ENCODE measurements around the gene SLC6A7. TPM values are rescaled to one million over a fixed set of nuclear protein-coding genes. Genes with fewer than 3 reads are reported as not detected.

SLC6A7 gene
- total RNA-seq, 3 donors from 2014 or later = not detected

- no peak for ATAC-seq
- no peak for DNase-seq
- Mint-ChIP-seq H3K4me1 (ENCODE audit: low read depth) (peaks cover 2% of the 10 kb centered on the region), H3K9me3 (no peaks in the 10 kb centered on the region), H3K27me3 (ENCODE audit: low read depth) (peaks cover 8% of the 10 kb centered on the region), H3K36me3 (ENCODE audit: insufficient read depth) (no peaks in the 10 kb centered on the region), H3K4me3 (no peak overlapping the region)
Measured at GRCh38 chr5:150149618-150150017, 40.2 kb upstream of the SLC6A7 start.

GRCh38 chr5:150152636-150153462, 37.0 kb upstream of the SLC6A7 start:
- no peak for DNase-seq

GRCh38 chr5:150153483-150153882, 36.4 kb upstream of the SLC6A7 start:
- H3K4me3 Mint-ChIP-seq = no peak overlapping the region
- H3K36me3 Mint-ChIP-seq (ENCODE audit: insufficient read depth) = no peaks in the 10 kb centered on the region
- no peaks in the 10 kb centered on the region for H3K9me3 Mint-ChIP-seq
- H3K27me3 Mint-ChIP-seq (ENCODE audit: low read depth) = peaks cover 24% of the 10 kb centered on the region
- no peak for DNase-seq
- peaks cover 6% of the 10 kb centered on the region for H3K4me1 Mint-ChIP-seq (ENCODE audit: low read depth)
- no peak for ATAC-seq

More at GRCh38 chr5:150152636-150153462, 37.0 kb upstream of the SLC6A7 start:
- H3K4me1 Mint-ChIP-seq (ENCODE audit: low read depth) = peaks cover 6% of the 10 kb centered on the region
- peaks cover 22% of the 10 kb centered on the region for H3K27me3 Mint-ChIP-seq (ENCODE audit: low read depth)
- no peaks in the 10 kb centered on the region for H3K36me3 Mint-ChIP-seq (ENCODE audit: insufficient read depth)
- H3K9me3 Mint-ChIP-seq = no peaks in the 10 kb centered on the region
- no peak for ATAC-seq
- no peak overlapping the region for H3K4me3 Mint-ChIP-seq

- ATAC-seq (no peak), DNase-seq (no peak)
- Mint-ChIP-seq H3K9me3 (no peaks in the 10 kb centered on the region), H3K4me3 (peak overlapping the region; percentile 57), H3K36me3 (ENCODE audit: insufficient read depth) (no peaks in the 10 kb centered on the region), H3K27me3 (ENCODE audit: low read depth) (peaks cover 27% of the 10 kb centered on the region), H3K4me1 (ENCODE audit: low read depth) (peaks cover 6% of the 10 kb centered on the region)
Measured at GRCh38 chr5:150153957-150154617, 35.8 kb upstream of the SLC6A7 start.

GRCh38 chr5:150154618-150155128, 35.2 kb upstream of the SLC6A7 start:
- ATAC-seq = no peak

GRCh38 chr5:150155258-150156026, 34.4 kb upstream of the SLC6A7 start, which contains the start of gene PDGFRB:
Gene PDGFRB, minus strand, starts transcription at chr5:150155845. Its CDS starts 18,798 bp downstream, at chr5:150137047.
- Mint-ChIP-seq H3K4me1 (ENCODE audit: low read depth) (peaks cover 6% of the 10 kb centered on the region), H3K27me3 (ENCODE audit: low read depth) (peaks cover 27% of the 10 kb centered on the region), H3K4me3 (peak within 1 kb of the TSS; percentile 82), H3K9me3 (no peaks in the 10 kb centered on the region), H3K36me3 (ENCODE audit: insufficient read depth) (no peaks in the 10 kb centered on the region)
- DNase-seq (peak; percentile 26), ATAC-seq (peak; percentile 68 to 81)

More at GRCh38 chr5:150154618-150155128, 35.2 kb upstream of the SLC6A7 start:
- Mint-ChIP-seq H3K4me1 (ENCODE audit: low read depth) (peaks cover 6% of the 10 kb centered on the region), H3K27me3 (ENCODE audit: low read depth) (peaks cover 27% of the 10 kb centered on the region), H3K9me3 (no peaks in the 10 kb centered on the region), H3K36me3 (ENCODE audit: insufficient read depth) (no peaks in the 10 kb centered on the region), H3K4me3 (peak overlapping the region; percentile 57)
- DNase-seq = no peak

- Mint-ChIP-seq H3K36me3 (ENCODE audit: insufficient read depth) (no peaks in the 10 kb centered on the region), H3K27me3 (ENCODE audit: low read depth) (peaks cover 27% of the 10 kb centered on the region), H3K4me3 (peak overlapping the region; percentile 82), H3K9me3 (no peaks in the 10 kb centered on the region), H3K4me1 (ENCODE audit: low read depth) (peaks cover 6% of the 10 kb centered on the region)
- ATAC-seq = no peak
- DNase-seq = no peak
Measured at GRCh38 chr5:150156027-150156368, 33.9 kb upstream of the SLC6A7 start.

GRCh38 chr5:150156540-150156939, 33.3 kb upstream of the SLC6A7 start:
- Mint-ChIP-seq H3K4me3 (no peak overlapping the region), H3K4me1 (ENCODE audit: low read depth) (peaks cover 6% of the 10 kb centered on the region), H3K9me3 (no peaks in the 10 kb centered on the region), H3K36me3 (ENCODE audit: insufficient read depth) (no peaks in the 10 kb centered on the region), H3K27me3 (ENCODE audit: low read depth) (peaks cover 27% of the 10 kb centered on the region)
- DNase-seq (no peak), ATAC-seq (no peak)

GRCh38 chr5:150157168-150157567, 32.7 kb upstream of the SLC6A7 start:
- H3K4me3 Mint-ChIP-seq = no peak overlapping the region
- peaks cover 29% of the 10 kb centered on the region for H3K27me3 Mint-ChIP-seq (ENCODE audit: low read depth)
- ATAC-seq (no peak), DNase-seq (no peak)
- H3K36me3 Mint-ChIP-seq (ENCODE audit: insufficient read depth) = no peaks in the 10 kb centered on the region
- peaks cover 6% of the 10 kb centered on the region for H3K4me1 Mint-ChIP-seq (ENCODE audit: low read depth)
- no peaks in the 10 kb centered on the region for H3K9me3 Mint-ChIP-seq

GRCh38 chr5:150158170-150158949, 31.5 kb upstream of the SLC6A7 start:
- no peak for DNase-seq
- Mint-ChIP-seq H3K4me1 (ENCODE audit: low read depth) (peaks cover 6% of the 10 kb centered on the region), H3K36me3 (ENCODE audit: insufficient read depth) (no peaks in the 10 kb centered on the region), H3K27me3 (ENCODE audit: low read depth) (peaks cover 29% of the 10 kb centered on the region), H3K9me3 (no peaks in the 10 kb centered on the region), H3K4me3 (no peak overlapping the region)
- no peak for ATAC-seq

GRCh38 chr5:150159031-150159430, 30.8 kb upstream of the SLC6A7 start:
- H3K9me3 Mint-ChIP-seq = no peaks in the 10 kb centered on the region
- H3K27me3 Mint-ChIP-seq (ENCODE audit: low read depth) = peaks cover 23% of the 10 kb centered on the region
- H3K4me1 Mint-ChIP-seq (ENCODE audit: low read depth) = peaks cover 6% of the 10 kb centered on the region
- H3K4me3 Mint-ChIP-seq = no peak overlapping the region
- no peak for DNase-seq
- no peak for ATAC-seq
- no peaks in the 10 kb centered on the region for H3K36me3 Mint-ChIP-seq (ENCODE audit: insufficient read depth)

GRCh38 chr5:150159741-150160179, 30.1 kb upstream of the SLC6A7 start:
- peaks cover 26% of the 10 kb centered on the region for H3K27me3 Mint-ChIP-seq (ENCODE audit: low read depth)
- ATAC-seq = no peak
- no peaks in the 10 kb centered on the region for H3K36me3 Mint-ChIP-seq (ENCODE audit: insufficient read depth)
- peaks cover 4% of the 10 kb centered on the region for H3K4me1 Mint-ChIP-seq (ENCODE audit: low read depth)
- H3K4me3 Mint-ChIP-seq = no peak overlapping the region
- H3K9me3 Mint-ChIP-seq = no peaks in the 10 kb centered on the region
- no peak for DNase-seq

- no peak overlapping the region for H3K4me3 Mint-ChIP-seq
- ATAC-seq (no peak), DNase-seq (no peak)
- H3K27me3 Mint-ChIP-seq (ENCODE audit: low read depth) = peaks cover 29% of the 10 kb centered on the region
- no peaks in the 10 kb centered on the region for H3K36me3 Mint-ChIP-seq (ENCODE audit: insufficient read depth)
- peaks cover 4% of the 10 kb centered on the region for H3K4me1 Mint-ChIP-seq (ENCODE audit: low read depth)
- H3K9me3 Mint-ChIP-seq = no peaks in the 10 kb centered on the region
Measured at GRCh38 chr5:150160448-150161081, 29.3 kb upstream of the SLC6A7 start.

All from activated T-cell treated with anti-CD3 and anti-CD28 coated beads, Interleukin-2, amount 50 U/mL, for 4 hours (primary cell).